Left ventricle myocardium superior (tissue), 1 donor: ENCODE results near the gene CARD11. TPM values are rescaled to one million over a fixed set of nuclear protein-coding genes. Genes with fewer than 3 reads are reported as not detected.
"Not testable (repeated sequence)": the region's sequence is repeated elsewhere in the genome, so short reads cannot be mapped to it uniquely, and the experiment has no call there.

Experiments used
- ATAC-seq: fragments of 200-7000 bp; cut with Tn5 transposase; one replicate; pipeline ENCODE4 v1.9.1; 2020; ENCODE audit warnings: mild to moderate bottlenecking, moderate library complexity
- DNase-seq: peaks from one replicate; pipeline ENCODE4 v3.0.0-alpha.2; 2020
- intact Hi-C: fragments of 100-400 bp; cut with micrococcal nuclease; formaldehyde crosslinking; loops from one replicate; pipeline ENCODE4 v1.11.0; 2022
- total RNA-seq: library from RNA; stranded (reverse); fragmentation: NEBNext Ultra II Directional; extraction: Animal tissue kit (Norgen Biotek cat#: 25700); gene quantifications from one replicate; pipeline ENCODE4 v1.2.1, GENCODE V29; 2021
- donor health status: DM: no; HTN: yes; CAD: no; lungs with severe emphysema.

CARD11 gene
- total RNA-seq, 1 donor from 2014 or later = 0.37 TPM

DNA sequence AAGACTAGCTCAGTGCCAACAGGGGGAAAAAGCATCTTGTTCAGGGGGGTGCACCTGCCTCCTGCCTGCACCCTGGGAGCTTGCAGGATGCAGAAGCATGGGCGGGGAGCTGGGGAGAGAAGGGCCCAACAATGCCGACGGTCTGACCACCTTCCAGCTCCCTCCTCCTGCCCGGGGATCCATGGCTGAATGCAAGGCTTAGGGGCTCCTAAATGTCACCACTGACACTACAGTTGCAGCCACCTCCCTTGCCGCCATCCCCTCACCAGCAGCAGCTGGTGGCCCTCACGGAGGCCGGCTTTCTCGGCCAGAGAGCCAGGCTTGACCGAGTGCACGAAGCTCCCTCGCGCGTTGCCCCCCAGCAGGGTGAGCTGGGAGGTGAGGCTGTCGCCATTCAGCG is 120.8 kb downstream of the CARD11 start:
- ATAC-seq = no peak
- DNase-seq = peak; percentile 9
- intact Hi-C loops = no loop called here

GRCh38 chr7:2922348-2922691 is 121.3 kb downstream of the CARD11 start:
- no peak for ATAC-seq
- intact Hi-C loops = no loop called here
- no peak for DNase-seq

GRCh38 chr7:2921653-2922347 is 121.9 kb downstream of the CARD11 start:
- intact Hi-C loops = no loop called here
- no peak for ATAC-seq
- no peak for DNase-seq

GRCh38 chr7:2920956-2921652 is 122.6 kb downstream of the CARD11 start:
- intact Hi-C loops = no loop called here
- DNase-seq (no peak), ATAC-seq (no peak)

- ATAC-seq, DNase-seq, intact Hi-C loops: not testable (repeated sequence)
Measured at GRCh38 chr7:2920480-2920879, 123.2 kb downstream of the CARD11 start.

DNA sequence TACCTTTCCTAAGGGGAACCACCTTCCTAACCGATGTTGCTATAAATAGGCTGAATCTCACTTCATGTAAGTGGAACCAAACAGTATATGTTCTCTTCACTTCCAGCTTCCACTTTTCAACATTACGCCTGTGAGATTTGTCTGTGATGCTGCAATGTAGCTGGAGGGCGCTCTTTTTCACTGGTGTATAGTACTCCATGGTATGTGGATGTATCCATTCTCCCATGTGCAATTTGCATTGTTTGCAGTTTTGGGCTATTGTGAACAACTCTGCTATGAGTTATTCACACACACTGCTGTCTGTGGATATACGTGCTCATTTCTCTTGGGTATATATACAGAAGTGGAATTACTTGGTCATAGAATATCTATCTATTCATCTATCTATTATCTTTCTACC is 123.6 kb downstream of the CARD11 start:
- intact Hi-C loops = no loop called here
- ATAC-seq = no peak

DNA sequence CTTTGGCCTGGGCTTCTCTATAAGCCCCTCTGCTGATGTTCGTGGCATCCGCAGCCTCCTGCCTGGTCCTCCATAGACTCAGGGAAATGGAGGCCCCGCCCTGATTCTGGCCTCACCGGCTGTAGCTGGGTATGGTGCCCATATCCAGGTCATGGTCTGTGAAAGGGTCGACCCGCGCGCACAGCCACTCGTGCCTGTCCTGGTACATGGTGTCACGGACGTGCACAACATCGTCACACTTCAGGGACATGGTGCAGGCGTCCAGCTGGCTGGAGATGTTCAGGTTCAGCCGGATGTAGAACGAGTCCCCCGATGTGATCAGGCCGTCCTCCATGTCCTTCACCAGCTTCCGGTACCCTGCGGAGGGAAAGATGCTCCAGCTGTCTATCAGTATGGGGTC is 124.4 kb downstream of the CARD11 start:
- ATAC-seq = no peak
- intact Hi-C loops = no loop called here
- DNase-seq = no peak

More for the DNA sequence above, 123.6 kb downstream of the CARD11 start:
- DNase-seq = no peak

DNA sequence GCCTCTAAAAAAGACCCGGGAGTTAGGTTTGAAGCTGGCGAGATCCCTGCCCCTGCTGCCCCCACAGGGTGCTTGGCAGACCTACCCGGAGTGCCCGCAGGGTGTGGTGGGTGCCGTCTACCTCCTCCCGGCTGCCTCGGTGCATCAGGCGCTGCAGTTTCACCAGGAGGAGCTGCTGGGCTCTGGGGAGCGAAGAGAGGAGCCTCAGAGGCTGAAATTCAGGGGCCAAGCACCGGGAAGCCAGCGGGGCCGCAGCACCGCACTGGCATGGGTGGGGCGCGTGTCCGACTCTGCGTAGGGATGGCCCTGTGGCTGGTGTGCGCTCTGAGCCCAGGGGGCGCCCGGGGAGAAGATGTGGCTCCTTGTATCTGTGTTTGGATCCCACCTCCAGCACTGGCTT is 125.3 kb downstream of the CARD11 start:
- intact Hi-C loops = no loop called here
- ATAC-seq = no peak
- DNase-seq = no peak

- intact Hi-C loops = no loop called here
- ATAC-seq (no peak), DNase-seq (no peak)
Measured at GRCh38 chr7:2915023-2915422, 128.6 kb downstream of the CARD11 start.

DNA sequence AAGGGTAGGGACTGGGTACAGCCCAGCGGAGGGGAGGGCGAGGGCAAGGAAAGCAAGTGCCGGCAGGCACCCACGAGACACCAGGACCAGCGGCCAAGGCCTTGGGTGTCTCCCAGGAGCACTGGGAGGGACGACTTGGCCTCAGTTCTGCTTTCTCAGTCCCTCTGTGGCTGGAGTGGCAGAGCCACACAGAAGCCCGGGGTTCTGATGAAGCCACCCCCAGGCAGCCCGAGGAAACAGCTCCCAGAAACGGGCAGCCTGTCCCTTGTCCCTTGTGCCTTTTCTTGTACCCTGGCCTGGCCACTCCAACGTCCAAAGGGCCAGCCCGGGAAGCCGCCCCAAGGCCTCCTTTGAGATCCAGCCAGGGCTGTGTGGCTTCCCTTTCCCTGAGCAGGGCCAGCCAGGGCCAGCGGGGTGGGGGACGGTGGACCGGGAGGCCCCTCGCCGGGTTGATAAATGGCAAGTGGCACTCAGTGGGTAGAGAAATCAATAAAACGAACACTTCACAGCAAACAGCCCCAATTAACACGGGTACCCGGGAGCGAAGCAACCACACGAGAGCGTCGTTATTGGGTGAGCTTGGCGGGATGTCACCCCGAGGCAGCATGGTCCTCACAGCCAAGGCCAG is 129.8 kb downstream of the CARD11 start:
- no peak for DNase-seq
- no peak for ATAC-seq
- intact Hi-C loops = no loop called here

GRCh38 chr7:2912684-2913439 is 130.8 kb downstream of the CARD11 start:
- DNase-seq = no peak
- no peak for ATAC-seq
- intact Hi-C loops = no loop called here

DNA sequence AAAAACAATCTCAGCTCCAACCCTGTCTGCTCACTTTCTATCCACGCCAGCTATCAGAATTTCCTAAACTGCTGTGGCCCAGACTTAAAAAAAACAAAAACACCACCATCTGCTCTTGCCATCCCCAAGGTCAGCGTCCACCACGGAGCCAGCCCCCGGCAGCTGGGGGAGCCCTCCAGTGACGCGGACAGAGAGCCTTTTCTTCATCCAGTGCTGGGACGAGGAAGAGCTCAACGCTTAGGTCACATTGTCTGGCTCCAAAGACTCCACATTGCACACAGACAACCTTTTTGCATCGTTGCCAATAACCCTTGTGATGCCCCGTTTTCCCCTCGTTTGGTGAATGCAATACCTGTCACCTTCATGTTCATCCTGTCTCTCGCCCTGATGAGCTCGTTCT is 132.2 kb downstream of the CARD11 start:
- intact Hi-C loops = no loop called here
- DNase-seq = no peak
- ATAC-seq = peak; percentile 29

DNA sequence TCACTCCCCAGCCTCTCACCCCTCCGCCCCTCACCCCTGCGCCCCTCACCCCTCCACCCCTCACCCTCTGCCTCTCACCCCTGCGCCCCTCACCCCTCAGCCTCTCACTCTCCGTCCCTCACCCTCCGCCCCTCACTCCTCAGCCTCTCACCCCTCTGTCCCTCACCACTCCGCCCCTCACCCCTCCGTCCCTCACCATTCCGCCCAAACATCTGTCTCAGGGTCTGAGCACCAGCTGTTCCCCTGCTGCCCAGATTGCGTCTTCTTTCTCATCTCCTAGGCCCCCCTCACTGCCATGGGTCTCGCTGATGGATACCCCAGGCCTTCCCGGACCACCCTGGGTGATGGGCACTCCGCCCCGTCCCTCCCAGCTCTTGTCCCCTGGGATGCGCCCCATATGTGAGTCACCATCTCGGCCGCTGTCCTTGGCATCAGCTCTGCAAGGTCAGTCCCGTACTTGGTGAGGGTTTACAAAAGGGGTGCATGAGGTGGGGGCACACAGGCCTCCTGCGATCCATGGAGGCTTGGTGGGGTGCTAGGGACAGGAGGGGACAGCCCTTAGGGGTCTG is 134.1 kb downstream of the CARD11 start:
- DNase-seq (no peak), ATAC-seq (no peak)
- intact Hi-C loops = no loop called here

GRCh38 chr7:2909043-2909442 is 134.6 kb downstream of the CARD11 start:
- ATAC-seq = no peak
- intact Hi-C loops = no loop called here
- no peak for DNase-seq

- ATAC-seq (no peak), DNase-seq (no peak)
- intact Hi-C loops = no loop called here
Measured at GRCh38 chr7:2908103-2908683, 135.5 kb downstream of the CARD11 start.

DNA sequence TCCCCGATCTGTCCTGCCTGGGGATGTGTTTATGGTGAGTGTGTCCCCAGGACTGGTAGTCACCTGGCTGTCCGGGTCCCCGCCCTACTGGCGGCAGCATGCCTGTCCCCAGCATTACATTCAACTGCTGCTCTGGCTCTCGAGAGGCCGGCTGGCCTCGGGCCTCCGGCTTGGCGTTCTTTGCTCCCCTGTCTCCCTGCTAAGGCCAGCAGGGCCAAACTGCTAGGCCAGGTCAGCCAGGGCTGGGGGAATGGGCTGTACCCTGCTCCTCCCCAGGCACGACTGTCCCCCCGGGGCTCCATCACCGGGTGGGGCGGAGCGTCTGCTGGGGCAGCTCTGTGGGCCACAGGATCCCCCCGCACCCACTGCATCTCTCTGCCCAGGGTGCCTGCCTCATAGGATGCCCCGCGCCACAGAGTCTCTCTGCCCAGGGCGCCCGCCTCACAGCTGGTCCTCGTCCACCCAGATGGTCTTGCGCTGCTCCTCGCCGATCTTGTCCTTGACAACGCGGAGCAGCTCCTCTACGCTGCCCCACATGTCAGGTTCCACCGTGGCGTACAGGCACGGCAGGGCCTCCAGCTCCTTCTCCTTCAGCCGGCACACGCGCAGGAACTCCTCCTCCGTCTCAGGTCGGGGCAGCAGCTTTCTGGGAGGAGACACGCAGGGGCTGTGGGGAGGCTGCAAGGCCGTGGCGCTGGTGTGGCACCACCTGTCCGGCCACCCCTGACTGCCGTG is 137.3 kb downstream of the CARD11 start:
- intact Hi-C loops = no loop called here
- no peak for ATAC-seq
- no peak for DNase-seq

DNA sequence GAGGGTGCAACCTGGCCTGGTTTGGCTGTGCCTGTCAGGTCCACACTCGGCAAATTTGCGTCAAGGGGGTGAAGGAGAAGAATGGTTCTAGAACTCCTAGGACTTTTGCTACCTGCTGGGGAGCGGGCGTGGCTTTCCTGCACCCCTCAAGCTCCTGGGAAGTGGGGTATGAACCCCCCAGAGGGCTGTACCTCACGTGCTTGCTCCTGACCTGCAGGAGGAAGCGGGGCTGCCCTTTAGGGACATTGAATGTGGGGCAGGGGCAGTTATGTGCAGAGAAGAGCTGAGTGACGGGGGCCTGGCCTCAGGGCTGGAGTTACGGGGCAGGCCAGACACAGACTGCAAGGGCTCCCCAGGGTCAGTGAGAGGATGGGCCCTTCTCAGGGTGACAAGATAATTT is 138.2 kb downstream of the CARD11 start:
- ATAC-seq (no peak), DNase-seq (no peak)
- intact Hi-C loops = no loop called here

GRCh38 chr7:2905027-2905426 is 138.6 kb downstream of the CARD11 start:
- DNase-seq = no peak
- intact Hi-C loops = no loop called here
- ATAC-seq = no peak

DNA sequence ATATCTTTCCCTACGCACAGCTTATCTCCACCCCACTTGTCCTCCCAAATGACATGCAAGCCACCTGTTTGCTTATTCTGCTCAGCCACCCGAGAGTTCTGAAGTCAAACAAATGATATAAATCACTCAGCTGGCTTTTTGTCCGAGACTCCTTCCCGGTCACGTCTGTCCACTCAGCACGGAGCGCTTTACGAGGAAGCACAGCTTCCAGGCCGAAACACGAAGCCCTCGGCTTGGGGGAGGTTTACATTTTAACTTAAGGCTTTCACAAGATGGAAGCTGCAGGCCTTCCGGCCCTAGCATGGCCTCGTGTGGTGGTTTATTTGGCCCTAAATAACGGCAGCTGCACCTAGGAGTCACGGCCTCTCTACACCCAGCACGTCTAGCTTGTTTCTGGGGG is 139.5 kb downstream of the CARD11 start:
- ATAC-seq (no peak), DNase-seq (no peak)
- intact Hi-C loops = no loop called here
